IPS-20b (cell line): ENCODE measurements around the gene VPS54.

Experiments used
- H3K27ac ChIP-seq: one replicate; pipeline ENCODE4 v1.5.1; 2013; ENCODE audit warnings: low read length
- H3K27me3 ChIP-seq: 2 replicates; pipeline ENCODE4 v1.6.1; 2013; ENCODE audit warnings: mild to moderate bottlenecking, low read length, inconsistent platforms; ENCODE audit not compliant: insufficient read depth
- H3K36me3 ChIP-seq: 2 replicates; pipeline ENCODE4 v1.6.1; 2013; ENCODE audit warnings: low read depth, mild to moderate bottlenecking, inconsistent platforms, low read length, moderate library complexity; ENCODE audit not compliant: insufficient read depth
- H3K4me1 ChIP-seq: 2 replicates; pipeline ENCODE4 v1.6.1; 2013; ENCODE audit warnings: mild to moderate bottlenecking, control low read depth, inconsistent platforms, low read length, moderate library complexity; ENCODE audit not compliant: insufficient read depth
- H3K4me3 ChIP-seq: 2 replicates; pipeline ENCODE4 v1.5.1; 2013; ENCODE audit warnings: mild to moderate bottlenecking, low read length, inconsistent platforms
- H3K9ac ChIP-seq: 2 replicates; pipeline ENCODE4 v1.6.1; 2013; ENCODE audit warnings: low read depth, mild to moderate bottlenecking, inconsistent platforms, low read length, moderate library complexity
- H3K9me3 ChIP-seq: 2 replicates; pipeline ENCODE4 v1.6.1; 2013; ENCODE audit warnings: mild to moderate bottlenecking, low read depth, low read length, inconsistent platforms; ENCODE audit not compliant: insufficient read depth

VPS54 gene

GRCh38 chr2:63875131-63875527 is 144.1 kb downstream of the VPS54 start:
- no peaks in the 10 kb centered on the region for H3K9me3 ChIP-seq
- H3K4me3 ChIP-seq = no peak overlapping the region
- no peaks in the 10 kb centered on the region for H3K27me3 ChIP-seq
- H3K27ac ChIP-seq = no peak overlapping the region
- peaks cover 86% of the 10 kb centered on the region for H3K36me3 ChIP-seq
- H3K9ac ChIP-seq = no peak overlapping the region
- H3K4me1 ChIP-seq = peaks cover 24% of the 10 kb centered on the region

GRCh38 chr2:63874204-63875130 is 144.8 kb downstream of the VPS54 start:
- H3K9me3 ChIP-seq = no peaks in the 10 kb centered on the region
- no peak overlapping the region for H3K4me3 ChIP-seq
- no peak overlapping the region for H3K9ac ChIP-seq
- peaks cover 89% of the 10 kb centered on the region for H3K36me3 ChIP-seq
- no peak overlapping the region for H3K27ac ChIP-seq
- H3K27me3 ChIP-seq = no peaks in the 10 kb centered on the region
- H3K4me1 ChIP-seq = peaks cover 20% of the 10 kb centered on the region

DNA sequence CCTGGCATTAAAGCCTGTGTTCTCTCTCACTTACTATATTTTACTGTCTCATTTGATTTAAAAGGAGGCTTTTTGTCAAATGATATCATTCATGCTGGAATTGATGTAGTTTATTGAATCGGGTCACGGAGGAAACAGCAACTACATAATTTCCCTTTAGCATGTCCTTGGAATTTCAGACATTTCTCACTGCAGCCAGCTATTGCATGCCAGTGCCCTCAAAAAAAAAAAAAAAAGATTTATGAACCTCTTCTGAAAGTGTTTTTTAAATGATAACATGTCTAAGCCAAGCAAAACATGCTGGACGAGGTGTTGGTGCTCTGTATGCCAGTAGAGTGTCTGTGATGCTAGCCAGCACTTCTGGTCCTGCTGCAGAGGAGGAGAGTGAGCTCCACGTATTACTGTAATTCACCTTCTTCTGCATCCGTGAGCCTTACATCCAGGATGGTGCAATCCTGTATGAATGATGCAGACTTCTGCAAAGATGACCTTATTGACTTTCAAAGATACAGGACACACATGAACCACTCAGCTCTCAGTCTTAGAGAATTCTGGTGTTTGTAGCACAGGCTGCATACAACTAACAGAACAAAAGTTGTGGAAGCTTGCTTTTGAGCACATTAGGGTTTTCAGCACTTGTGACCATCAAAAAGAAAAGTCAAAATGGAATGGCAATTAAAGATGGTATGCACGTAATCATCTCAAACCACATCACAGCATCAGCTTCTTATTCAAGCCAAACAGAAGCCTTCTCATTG is 146.5 kb downstream of the VPS54 start:
- peaks cover 17% of the 10 kb centered on the region for H3K4me1 ChIP-seq
- H3K27ac ChIP-seq = no peak overlapping the region
- H3K9ac ChIP-seq = no peak overlapping the region
- no peak overlapping the region for H3K4me3 ChIP-seq
- peaks cover 94% of the 10 kb centered on the region for H3K36me3 ChIP-seq
- H3K27me3 ChIP-seq = no peaks in the 10 kb centered on the region
- no peaks in the 10 kb centered on the region for H3K9me3 ChIP-seq

DNA sequence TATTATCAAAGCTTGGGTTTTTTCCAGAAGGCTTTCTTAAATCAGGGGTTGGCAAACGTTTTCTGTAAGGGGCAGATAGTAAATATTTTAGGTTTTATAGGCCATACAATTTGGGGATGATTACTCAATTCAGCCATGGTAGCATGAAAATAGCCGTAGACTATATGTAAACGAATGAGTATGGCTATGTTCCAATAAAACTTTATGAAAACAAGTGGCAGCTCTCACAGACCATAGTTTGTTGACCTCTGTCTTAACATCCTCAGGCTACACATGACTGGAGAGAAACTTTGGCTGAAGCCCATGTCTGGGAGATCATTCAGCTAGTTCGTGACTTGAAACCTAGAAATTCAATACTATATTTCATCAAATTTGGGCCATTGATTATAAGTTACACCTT is 147.4 kb downstream of the VPS54 start:
- H3K4me1 ChIP-seq = peaks cover 12% of the 10 kb centered on the region
- H3K27ac ChIP-seq = no peak overlapping the region
- no peaks in the 10 kb centered on the region for H3K27me3 ChIP-seq
- no peaks in the 10 kb centered on the region for H3K9me3 ChIP-seq
- H3K9ac ChIP-seq = no peak overlapping the region
- peaks cover 96% of the 10 kb centered on the region for H3K36me3 ChIP-seq
- H3K4me3 ChIP-seq = no peak overlapping the region

DNA sequence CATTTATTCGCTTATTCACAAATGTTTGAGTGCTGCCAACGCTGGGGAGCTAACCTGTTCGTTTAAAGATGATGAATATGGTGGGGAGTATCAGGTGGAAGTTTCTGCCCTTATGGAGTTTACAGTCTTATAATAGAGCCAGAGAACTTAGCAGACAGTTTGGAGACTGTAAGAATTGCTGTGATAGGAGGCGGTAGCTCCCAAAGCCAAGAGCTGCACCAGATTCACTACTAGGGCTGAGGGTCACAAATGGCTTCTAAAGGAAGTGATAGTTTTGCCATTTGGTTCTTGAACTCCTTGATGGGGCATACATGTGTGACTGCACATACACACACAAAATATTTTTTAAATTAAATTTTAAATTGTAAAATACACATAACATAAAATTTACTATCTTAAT is 148.5 kb downstream of the VPS54 start:
- H3K4me1 ChIP-seq = peaks cover 6% of the 10 kb centered on the region
- peaks cover 96% of the 10 kb centered on the region for H3K36me3 ChIP-seq
- no peak overlapping the region for H3K27ac ChIP-seq

GRCh38 chr2:63866009-63866709 is 153.1 kb downstream of the VPS54 start:
- peaks cover 32% of the 10 kb centered on the region for H3K4me1 ChIP-seq
- no peak overlapping the region for H3K27ac ChIP-seq
- no peak overlapping the region for H3K9ac ChIP-seq
- H3K36me3 ChIP-seq = peaks cover 96% of the 10 kb centered on the region
- no peaks in the 10 kb centered on the region for H3K9me3 ChIP-seq
- H3K27me3 ChIP-seq = no peaks in the 10 kb centered on the region
- no peak overlapping the region for H3K4me3 ChIP-seq

More for the DNA sequence above, 148.5 kb downstream of the VPS54 start:
- no peak overlapping the region for H3K4me3 ChIP-seq
- no peaks in the 10 kb centered on the region for H3K9me3 ChIP-seq
- no peak overlapping the region for H3K9ac ChIP-seq
- H3K27me3 ChIP-seq = no peaks in the 10 kb centered on the region

DNA sequence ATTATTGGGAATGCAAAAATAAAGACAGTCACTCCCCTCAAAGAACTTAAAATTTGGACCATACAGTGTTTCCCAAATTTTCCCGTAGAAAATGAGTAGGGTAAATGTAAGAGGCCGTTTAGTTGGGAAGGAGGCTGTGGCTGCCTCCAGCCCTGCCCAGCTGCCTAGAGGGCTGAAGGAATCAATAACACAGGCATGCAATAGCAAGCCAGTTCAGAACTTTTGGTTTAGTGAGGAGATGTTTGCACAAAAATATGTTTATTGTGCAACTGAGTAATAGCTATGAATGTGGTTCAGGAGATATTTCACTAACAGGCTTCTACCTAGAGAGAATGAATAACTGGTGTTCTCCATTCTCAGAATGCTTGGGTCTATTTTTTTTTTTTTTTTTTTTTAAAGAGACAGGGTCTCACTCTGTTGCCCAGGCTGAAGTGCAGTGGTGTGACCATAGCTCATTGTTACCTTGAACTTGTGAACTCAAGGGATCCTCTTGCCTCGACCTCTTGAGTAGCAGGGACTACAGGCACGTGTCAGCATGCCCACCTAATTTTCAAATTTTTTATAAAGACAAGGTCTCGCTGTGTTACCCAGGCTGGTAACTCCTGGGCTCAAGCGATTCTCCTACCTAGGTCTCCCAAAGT is 153.9 kb downstream of the VPS54 start:
- Histone ChIP-seq H3K27me3 (no peaks in the 10 kb centered on the region), H3K36me3 (peaks cover 97% of the 10 kb centered on the region), H3K4me3 (no peak overlapping the region), H3K27ac (no peak overlapping the region), H3K4me1 (peaks cover 31% of the 10 kb centered on the region), H3K9me3 (no peaks in the 10 kb centered on the region), H3K9ac (no peak overlapping the region)

DNA sequence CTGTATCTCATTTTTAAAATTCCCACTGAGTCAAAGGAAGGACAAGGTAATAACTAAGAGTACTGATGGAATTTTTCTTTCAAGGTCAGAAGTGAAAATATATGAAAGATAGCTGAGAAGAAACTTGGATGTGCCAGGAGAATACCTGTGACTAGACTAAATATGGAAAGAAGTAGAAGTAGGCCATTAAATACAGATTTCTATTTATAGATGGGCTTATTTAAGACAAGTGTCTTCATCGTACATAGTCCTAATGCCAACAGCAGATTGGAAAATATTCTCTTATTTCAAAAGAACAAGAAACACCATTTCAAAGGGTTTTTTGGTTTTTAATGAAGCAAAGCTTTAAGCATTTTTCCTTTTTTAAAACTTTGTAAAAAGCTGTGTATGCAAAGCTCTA is 155.5 kb downstream of the VPS54 start:
- no peaks in the 10 kb centered on the region for H3K9me3 ChIP-seq

GRCh38 chr2:63862806-63863205 is 156.4 kb downstream of the VPS54 start:
- Histone ChIP-seq H3K9me3 (no peaks in the 10 kb centered on the region), H3K36me3 (peaks cover 100% of the 10 kb centered on the region), H3K27ac (no peak overlapping the region), H3K27me3 (no peaks in the 10 kb centered on the region), H3K9ac (no peak overlapping the region), H3K4me1 (peaks cover 29% of the 10 kb centered on the region), H3K4me3 (no peak overlapping the region)

More for the DNA sequence above, 155.5 kb downstream of the VPS54 start:
- Histone ChIP-seq H3K4me1 (peaks cover 29% of the 10 kb centered on the region), H3K27ac (no peak overlapping the region), H3K4me3 (no peak overlapping the region), H3K27me3 (no peaks in the 10 kb centered on the region), H3K9ac (no peak overlapping the region), H3K36me3 (peaks cover 100% of the 10 kb centered on the region)

DNA sequence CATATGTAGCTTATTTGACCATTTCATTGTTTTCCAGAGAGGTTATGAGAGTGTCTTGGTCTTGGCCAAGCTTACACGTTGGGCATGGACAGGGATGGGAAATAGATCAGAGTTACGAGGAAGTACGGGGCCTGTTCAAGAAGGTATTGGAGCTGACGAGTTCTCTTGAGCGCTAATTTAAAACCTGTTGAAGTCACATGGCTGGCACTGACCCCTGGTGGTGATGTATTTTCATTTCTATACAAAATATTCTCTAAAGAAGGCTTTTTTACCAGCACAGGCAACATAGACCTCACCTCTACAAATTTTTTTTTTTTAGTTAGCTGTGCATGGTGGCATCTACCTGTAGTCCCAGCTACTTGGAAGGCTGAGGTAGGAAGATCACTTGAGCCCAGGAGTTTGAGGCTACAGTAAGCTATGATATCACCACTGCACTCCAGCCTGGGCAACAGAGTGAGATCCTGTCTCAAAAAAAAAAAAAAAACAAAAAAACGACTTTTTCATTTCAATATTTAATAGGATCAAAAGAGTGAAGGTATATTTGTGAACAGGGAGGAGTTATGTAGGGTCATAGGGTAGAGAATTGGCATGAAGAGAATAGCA is 157.9 kb downstream of the VPS54 start:
- no peaks in the 10 kb centered on the region for H3K9me3 ChIP-seq
- no peak overlapping the region for H3K27ac ChIP-seq
- H3K4me3 ChIP-seq = no peak overlapping the region
- H3K36me3 ChIP-seq = peaks cover 100% of the 10 kb centered on the region
- H3K9ac ChIP-seq = no peak overlapping the region
- H3K27me3 ChIP-seq = no peaks in the 10 kb centered on the region
- H3K4me1 ChIP-seq = peaks cover 29% of the 10 kb centered on the region

DNA sequence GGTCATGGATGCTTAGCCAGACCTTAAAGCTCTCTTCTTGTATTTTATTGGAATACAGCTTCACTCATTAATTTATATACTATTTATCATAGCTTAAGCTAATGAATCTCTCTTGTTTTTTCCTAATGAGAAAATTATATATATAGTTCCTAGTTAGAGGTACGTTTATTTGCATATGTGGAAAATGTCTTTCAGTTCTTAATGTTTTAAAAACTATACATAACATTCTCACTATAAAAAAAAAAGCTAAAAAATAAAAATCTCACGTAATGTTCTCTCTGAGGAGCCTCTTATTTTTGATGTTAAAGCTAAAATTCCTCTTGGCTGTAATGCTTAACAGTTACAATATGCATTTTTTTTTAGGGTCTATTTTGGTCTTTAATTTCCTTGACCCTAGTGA is 160.9 kb downstream of the VPS54 start:
- Histone ChIP-seq H3K9ac (no peak overlapping the region), H3K4me1 (peaks cover 37% of the 10 kb centered on the region), H3K27me3 (no peaks in the 10 kb centered on the region), H3K27ac (no peak overlapping the region), H3K36me3 (peaks cover 92% of the 10 kb centered on the region), H3K4me3 (no peak overlapping the region), H3K9me3 (no peaks in the 10 kb centered on the region)
